OCI-LY1 (cell line): ENCODE data around the gene RTP1.

Experiments used
- EZH2 ChIP-seq: fragments of 200-600 bp; sonication (generic), shearing (Covaris generic); IDR thresholded peaks from 2 replicates; pipeline ENCODE4 v1.8.0; 2017; ENCODE audit warnings: borderline replicate concordance, mixed run types, mild to moderate bottlenecking, antibody characterized with exemption, low read length, moderate library complexity, mixed read lengths
- TF ChIP-seq, protein P1 (sequence below): fragments of 200-600 bp; sonication (generic), shearing (Covaris generic); IDR thresholded peaks from 2 replicates; pipeline ENCODE4 v1.5.1; 2017; ENCODE audit warnings: mild to moderate bottlenecking, antibody characterized with exemption, low read length, moderate library complexity, mixed read lengths

DNA sequence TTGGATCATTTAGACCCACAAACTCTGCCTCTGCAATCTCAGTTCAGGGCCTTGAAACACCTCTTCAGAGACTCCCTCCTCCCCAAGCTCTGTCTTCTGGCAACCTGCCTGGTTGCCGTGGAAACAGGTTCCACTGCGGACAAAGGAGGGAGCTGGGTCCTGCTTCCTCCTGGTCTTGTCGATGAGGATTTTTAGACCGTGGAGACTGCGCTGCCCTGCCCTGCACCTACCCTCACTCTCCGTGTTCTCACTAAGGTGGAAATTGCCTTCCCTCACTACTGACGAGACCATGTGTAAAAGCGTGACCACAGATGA lies at the start of gene RTP1:
- TF ChIP-seq, protein P1, sequence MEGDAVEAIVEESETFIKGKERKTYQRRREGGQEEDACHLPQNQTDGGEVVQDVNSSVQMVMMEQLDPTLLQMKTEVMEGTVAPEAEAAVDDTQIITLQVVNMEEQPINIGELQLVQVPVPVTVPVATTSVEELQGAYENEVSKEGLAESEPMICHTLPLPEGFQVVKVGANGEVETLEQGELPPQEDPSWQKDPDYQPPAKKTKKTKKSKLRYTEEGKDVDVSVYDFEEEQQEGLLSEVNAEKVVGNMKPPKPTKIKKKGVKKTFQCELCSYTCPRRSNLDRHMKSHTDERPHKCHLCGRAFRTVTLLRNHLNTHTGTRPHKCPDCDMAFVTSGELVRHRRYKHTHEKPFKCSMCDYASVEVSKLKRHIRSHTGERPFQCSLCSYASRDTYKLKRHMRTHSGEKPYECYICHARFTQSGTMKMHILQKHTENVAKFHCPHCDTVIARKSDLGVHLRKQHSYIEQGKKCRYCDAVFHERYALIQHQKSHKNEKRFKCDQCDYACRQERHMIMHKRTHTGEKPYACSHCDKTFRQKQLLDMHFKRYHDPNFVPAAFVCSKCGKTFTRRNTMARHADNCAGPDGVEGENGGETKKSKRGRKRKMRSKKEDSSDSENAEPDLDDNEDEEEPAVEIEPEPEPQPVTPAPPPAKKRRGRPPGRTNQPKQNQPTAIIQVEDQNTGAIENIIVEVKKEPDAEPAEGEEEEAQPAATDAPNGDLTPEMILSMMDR: no peak
- no peak for TF ChIP-seq EZH2
